HG03280 (cell line): ENCODE data around the gene HSD17B1.
A peak's percentile ranks its signal among the peaks of the same experiment; 100 is the strongest.

Experiments
- ATAC-seq: cut with Tn5 transposase; IDR thresholded peaks from one replicate; pipeline ENCODE4 v1.9.1; 2021; ENCODE audit warnings: mild to moderate bottlenecking, moderate library complexity; ENCODE audit not compliant: unreplicated experiment

The HSD17B1 gene

DNA sequence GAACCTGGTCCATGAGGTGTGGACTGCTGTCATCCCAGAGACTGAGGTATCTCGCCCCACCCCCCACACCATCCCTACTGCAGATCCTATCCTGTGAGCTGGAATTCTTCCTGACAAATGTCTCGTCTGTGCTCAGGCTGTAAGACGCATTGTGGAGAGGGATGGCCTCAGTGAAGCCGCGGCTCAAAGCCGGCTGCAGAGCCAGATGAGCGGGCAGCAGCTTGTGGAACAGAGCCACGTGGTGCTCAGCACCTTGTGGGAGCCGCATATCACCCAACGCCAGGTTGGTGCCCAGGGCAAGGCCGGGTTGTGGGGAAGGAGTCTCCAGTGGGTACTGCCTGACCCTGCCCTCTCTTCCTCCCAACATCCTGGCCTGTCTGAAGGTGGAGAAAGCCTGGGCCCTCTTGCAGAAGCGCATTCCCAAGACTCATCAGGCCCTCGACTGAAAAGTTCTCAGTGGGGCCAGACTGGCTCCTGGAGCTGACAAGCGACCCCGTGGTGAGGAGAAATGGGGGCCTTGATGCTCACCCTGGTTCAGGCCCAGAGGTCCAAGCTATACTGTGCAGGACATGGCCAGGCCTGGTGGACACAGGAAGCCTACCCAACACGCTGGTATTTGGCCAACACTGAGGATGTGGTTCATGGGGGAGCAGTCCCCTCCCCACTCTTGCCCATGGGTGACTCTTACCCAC lies 12.9 kb downstream of the HSD17B1 start:
- ATAC-seq: no peak

DNA sequence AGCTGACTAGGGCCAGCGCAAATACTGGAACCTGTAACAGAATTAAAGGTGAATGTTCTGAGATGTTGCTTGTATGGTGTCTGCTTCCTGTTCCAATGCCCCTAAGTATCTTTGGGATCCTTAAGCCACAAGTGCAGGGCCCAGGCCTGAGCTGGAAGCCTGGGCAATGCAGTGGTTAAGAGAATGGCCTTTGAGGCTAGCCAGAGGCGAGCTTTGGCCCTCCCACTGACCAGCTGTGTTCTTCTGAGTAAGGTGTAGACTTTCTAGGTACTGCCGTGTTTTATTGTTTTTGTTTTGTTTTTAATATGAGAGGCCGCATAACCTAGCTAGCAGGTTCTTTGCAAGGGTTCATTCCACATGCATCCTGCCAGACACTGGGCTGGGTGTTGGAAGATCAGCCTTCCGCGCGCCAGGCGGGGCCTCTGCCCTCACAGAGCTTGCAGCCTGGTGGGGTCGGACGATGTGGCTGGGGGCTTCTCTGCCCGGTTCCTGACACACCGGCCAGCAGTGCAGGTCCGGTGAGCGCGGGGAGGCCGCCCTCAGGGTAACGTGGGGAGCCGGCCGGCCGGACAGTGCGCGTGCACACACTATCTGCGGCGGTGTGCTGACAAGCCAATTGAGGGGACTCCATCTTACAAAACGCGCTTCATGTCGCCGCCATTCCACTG lies 13.6 kb downstream of the HSD17B1 start:
- ATAC-seq: no peak

- no peak for ATAC-seq
Measured at GRCh38 chr17:42566883-42567573, 14.3 kb downstream of the HSD17B1 start, which contains the start of gene MLX. Gene MLX, plus strand, starts transcription at chr17:42567100. Its CDS starts 25 bp downstream, at chr17:42567125.

DNA sequence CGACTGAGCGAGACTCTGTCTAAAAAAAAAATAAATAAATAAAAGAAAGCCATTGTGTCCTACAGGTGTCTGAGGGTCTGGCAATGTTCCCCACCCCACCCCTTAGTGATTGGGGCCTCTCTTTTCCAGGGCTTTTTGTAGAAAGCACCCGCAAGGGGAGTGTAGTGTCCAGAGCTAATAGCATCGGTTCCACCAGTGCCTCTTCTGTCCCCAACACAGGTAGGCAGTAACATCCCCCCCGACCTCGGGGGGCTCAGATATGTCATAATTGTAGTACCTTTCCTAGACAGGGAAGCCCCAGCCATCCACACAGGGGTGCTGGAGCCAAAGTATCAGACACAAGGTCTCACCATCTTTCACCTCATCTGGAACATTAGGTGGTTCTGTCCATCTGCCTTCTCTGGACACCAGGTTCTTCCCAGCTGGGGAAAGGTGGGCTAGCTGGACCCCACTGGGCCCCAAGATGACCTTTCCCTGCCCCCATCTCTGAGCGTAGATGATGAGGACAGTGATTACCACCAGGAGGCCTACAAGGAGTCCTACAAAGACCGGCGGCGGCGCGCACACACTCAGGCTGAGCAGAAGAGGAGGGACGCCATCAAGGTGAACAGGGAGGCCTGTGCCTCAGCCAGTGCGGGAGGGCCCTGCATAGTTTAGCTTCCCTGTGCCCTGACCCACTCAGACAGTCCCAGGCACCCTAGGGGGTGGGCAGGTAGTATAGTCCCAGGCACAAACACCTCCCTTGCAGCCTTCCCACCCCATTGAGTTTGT lies 15.8 kb downstream of the HSD17B1 start:
- ATAC-seq: no peak

DNA sequence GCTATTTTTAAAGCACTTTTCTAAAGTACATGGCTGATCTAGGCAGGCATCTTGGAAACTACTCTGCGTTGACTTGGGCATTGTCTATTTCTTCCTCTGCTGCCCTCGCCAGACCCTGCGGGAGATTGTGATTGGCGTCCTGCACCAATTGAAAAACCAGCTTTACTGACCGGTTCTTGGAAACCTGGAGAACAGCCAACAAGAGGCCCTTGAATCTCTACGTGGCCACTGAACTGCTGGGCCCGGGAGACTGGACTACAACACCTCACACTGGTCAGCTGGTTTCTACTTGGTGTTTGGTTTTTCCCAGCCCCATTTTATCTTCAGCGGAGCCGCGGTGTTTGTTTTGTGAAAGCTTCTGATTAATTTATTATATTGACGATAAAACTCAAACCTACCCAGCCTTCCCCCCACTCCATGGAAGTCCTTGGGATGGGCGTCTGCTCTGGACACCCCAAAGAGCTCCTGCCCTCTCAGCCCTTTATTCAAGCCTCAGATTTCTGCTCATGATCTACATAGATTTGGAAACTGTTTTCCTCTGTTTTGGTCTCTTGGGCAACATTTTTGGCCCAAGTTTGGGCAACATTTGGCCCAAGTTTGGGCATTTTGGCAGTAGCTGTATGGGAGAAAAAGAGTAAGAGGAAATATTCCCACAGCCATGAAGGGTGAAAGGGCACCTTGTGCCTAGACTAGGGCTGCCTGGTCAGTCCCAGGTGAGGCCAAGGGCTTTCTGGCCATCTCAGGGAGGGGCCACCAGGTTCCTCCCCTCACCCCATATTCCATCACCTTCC lies 18.9 kb downstream of the HSD17B1 start:
- no peak for ATAC-seq

- no peak for ATAC-seq
Measured at GRCh38 chr17:42573095-42573494, 20.4 kb downstream of the HSD17B1 start.

- ATAC-seq: no peak
Measured at GRCh38 chr17:42574463-42574862, 21.7 kb downstream of the HSD17B1 start.

DNA sequence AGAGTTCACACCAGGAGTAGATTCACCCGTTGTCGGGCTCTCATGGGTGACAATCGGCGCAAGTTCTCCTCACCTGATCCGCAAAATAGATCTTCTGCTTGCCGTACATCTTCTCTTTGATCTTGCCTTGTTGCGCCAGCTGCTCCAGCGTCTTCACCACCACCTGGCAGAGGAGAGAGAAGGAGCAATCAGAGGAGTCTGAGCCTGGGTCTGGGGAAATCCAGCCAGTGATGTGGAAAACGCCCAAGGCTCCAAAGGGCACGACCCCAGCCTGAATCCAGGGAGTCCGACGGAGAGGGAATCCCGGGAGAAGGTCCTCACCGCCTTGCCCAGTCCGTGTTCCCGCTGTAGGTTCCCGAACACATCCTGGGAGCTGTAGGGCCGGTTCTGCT lies 24.4 kb downstream of the HSD17B1 start:
- no peak for ATAC-seq

GRCh38 chr17:42577532-42578281 lies 25.0 kb downstream of the HSD17B1 start, which contains the start of gene PSMC3IP:
Gene PSMC3IP, minus strand, starts transcription at chr17:42577729. Its CDS starts 43 bp downstream, at chr17:42577686.
- ATAC-seq: peak; percentile 73

DNA sequence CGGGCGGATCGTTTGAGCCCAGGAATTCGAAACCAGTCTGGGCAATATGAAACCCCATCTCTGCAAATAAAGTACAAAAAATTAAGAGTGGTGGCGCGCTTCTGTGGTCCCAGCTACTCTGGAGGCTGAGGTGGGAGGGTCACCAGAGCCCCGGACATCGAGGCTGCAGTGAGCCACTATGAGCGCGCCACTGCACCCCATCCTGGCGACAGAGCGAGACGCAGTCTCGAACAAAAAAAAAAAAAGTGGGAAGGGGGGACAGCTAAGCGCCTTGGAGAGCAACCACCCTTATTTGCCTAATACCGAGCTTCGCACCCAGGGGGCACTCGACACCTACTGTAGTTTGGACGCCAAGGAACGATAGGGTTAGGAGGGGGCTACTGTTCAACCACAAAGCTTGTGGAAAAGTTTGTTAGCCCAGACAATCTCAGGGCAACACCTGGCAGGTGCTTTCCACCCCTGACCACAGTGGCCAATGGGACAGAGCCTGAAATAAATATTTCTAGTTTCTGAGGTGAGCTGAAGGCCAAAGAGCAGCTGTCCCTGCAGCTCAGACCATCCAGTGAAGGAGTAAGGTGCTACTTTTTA lies 25.7 kb downstream of the HSD17B1 start:
- ATAC-seq: peak; percentile 60

DNA sequence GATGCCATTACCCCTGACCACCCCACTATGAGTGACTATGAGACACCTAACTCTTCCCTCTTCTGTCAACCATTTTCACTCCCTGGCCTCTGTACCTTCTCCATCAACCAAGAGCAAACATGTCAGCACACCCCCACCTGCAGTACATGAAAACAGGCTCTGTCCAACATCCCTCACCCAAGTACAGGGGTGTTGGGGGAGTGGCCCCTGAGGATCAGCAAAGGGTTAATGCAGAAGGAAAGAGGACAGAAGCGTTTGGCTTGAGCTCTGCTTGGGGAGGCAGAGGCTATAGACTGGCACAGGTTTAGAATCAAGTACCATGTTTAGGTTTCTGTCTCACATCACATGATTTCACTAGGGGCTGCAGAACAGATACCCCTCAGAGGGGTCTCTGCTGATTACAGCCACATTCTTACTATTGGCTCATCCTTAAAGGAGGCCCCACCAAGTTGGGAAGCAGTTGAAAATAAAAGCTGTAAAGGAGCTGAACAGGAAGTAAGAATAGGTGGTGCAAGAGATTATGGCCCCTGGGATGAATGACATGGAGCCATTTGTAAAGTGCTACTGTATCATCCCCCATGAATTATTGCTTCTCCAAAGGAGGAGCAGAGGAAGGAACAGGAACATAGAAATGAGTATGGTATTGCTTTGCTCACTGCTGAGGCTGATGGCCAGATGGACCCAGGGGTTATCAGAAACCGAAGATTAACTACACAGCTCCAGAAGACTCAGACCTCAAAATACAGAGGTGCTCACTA lies 27.2 kb downstream of the HSD17B1 start:
- no peak for ATAC-seq

DNA sequence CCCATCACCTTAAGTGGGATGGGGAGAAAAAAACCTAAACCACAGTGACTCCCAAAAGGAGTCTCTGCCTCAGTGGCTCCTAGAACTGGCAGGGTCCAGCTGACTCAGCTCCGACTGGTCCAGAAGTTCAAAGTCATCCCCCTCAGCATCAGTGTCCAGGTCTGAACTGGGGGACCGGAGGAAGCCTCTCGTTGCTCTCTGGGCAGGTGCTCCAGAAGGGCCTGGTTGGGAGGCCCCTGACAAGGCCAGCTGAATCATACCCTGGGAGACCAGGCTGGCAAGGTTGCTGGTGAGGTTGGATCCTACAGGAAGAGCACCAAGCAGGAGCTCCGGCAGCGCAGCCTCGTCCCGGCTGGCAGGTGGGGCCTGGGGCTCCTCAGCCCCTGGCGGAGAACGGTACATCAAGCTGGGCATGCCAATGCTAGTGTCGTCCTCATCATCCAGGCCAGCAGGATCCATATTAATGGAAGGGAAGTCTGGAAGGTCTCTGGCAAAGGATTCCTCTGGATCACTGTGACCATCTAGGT lies 29.1 kb downstream of the HSD17B1 start:
- no peak for ATAC-seq

GRCh38 chr17:42584880-42585279 lies 32.2 kb downstream of the HSD17B1 start:
- no peak for ATAC-seq

GRCh38 chr17:42585353-42585752 lies 32.6 kb downstream of the HSD17B1 start:
- no peak for ATAC-seq

- no peak for ATAC-seq
Measured at GRCh38 chr17:42586514-42587230, 33.9 kb downstream of the HSD17B1 start.

DNA sequence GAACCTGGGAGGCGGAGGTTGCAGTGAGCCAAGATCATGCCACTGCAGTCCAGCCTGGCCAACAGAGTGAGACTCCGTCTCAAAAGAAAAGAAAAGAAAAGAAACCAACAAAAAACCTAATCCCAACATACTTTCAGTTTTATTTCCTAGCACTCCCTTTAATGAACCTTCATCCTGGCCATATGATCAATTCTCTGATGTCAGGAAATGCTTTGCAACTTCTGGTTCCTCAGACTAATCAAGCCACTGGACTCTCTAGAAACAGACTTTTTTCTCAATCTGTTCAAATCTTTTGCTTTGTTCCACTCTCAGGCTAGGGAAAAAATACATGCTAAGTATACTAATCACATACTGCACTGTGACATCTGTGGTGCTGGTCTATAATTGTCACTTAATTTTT lies 38.2 kb downstream of the HSD17B1 start:
- ATAC-seq: no peak

DNA sequence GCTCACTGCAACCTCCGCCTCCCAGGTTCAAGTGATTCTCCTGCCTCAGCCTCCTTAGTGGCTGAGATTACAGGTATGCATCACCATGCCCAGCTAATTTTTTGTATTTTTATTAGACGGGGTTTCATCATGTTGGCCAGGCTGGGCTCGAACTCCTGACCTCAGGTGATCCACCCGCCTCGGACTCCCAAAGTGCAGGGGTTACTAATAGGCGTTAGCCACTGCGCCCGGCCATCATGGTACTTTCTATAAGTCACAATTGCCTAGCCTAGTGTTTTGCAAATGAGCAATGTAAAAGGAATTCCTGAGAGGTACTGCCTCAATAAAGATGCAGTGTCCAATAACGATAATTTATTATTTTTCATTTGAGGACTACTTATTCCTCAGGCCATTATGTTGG lies 38.7 kb downstream of the HSD17B1 start:
- no peak for ATAC-seq

GRCh38 chr17:42596386-42596785 lies 43.7 kb downstream of the HSD17B1 start:
- ATAC-seq: no peak
